NCI-H510A (cell line): Measurements from ENCODE around the gene PACS2.
A peak's percentile ranks its signal among the peaks of the same experiment; 100 is the strongest.

Experiments
- DNase-seq: peaks from one replicate; lab custom pipeline; 2025; lab: John Stamatoyannopoulos, UW

PACS2 gene

DNA sequence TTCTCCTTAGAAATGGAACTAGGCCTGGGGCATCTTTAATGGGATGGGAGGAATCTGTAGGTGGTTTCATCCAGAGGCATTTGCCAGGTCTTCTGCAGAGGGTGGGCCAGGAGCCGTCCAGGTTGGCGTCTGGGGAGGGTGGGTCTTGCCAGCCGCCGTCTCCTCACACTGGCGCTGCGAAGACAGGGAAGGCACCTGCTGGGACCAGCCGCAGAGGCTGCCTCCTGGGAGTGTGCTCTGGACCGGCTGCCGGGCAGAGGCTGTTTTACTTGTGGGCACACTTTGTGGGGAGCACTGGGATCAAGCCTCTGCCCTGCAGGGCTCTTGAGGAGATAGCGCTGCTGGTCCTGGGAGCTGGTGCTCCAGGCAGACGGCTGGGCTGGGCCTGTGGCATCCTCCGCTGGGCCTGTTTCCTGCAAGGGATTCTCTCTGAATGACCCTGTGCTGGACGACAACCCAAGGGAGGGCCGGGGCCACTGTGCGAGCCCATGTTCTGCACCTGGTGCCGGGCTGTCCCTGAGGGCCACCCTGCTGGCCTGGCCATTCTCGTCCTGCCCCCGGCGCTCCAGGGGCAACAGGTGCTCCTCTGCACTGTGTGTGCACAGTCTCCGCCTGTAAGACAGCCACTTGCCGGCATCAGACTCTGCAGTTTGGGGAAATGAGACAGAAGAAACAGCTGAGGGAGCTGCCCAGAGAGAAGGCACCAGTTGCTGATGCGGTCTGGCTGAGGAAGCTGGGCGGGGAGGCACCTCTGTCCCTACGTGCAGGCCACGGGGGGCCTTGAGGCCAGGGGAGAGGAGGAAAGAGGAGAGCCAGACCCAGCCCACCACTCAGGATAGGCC is 73.8 kb downstream of the PACS2 start:
- DNase-seq = no peak

GRCh38 chr14:105388976-105389375 is 74.4 kb downstream of the PACS2 start:
- DNase-seq = no peak

- DNase-seq = no peak
Measured at GRCh38 chr14:105389534-105389933, 75.0 kb downstream of the PACS2 start.

DNA sequence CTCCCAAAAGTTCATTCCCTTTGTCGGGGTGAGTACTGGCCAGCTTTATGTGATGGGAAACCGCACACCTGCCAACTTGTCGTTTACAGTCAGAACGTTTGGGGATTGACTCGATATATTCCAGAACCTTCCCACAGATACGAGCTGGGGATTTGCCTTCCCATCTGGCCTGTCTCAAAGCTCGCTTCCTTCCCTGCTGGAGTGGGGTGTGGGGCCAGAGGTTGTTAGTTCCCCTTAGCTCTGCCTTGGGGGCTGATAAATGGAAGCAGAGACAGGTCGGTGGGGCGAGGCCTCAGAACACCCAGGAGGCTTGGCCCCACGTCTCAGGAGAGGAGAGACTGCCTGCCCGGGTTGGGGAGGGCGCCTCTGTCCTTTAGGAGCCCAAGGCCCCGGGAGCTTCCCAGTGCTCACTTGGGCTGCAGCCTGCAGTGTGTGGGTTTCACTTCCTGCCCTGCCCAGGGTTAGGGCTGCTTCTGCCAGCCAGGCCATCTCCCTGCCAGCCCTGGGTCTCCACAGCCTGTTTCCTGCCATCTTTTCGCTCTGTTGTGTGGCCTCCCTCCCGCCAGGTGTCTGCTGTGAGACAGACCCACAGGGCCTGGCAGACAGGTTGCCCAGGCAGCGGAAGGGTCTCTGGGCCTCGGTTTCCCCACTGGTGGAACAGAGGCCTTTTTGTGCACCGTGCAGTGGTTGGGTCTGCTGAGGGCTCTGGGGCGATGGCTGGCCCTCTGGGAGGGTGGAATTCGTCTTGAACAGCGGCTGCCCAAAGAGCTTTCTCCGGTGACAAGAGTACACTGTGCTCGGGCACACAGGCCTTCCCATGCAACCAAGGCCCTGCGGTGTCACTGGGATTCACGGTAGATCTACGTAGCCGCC is 75.7 kb downstream of the PACS2 start:
- DNase-seq = no peak

DNA sequence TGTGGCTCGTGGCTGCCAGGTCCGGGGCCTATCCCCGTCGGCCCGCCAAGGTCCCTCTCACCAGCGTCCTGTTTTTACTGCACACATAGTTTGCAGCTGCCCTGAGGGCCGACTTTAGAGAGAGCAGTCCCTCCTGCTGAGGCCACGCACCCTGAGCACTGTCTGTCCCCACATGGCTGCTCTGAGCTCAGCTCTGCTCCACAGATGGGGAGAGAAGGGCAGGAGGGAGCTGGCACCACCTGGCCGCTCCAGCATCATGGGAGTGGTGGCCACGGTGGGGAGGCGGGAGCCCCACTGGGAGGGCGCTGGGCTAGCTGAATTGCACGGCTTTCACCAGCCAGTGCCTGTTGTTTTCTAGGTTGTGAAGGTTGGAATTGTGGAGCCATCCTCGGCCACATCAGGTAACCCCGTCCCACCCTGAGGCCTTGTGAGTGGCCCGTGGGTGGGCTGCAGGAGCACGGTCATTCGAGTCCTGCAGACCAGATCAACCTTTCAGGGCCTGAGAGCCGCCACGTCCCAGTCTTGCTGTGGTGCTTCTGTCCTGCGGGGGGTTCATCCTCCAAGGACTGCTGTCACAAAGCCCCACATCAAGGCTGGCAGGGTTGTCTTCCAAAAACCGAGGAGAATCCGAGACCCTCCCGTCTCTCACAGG is 76.4 kb downstream of the PACS2 start:
- DNase-seq = no peak

DNA sequence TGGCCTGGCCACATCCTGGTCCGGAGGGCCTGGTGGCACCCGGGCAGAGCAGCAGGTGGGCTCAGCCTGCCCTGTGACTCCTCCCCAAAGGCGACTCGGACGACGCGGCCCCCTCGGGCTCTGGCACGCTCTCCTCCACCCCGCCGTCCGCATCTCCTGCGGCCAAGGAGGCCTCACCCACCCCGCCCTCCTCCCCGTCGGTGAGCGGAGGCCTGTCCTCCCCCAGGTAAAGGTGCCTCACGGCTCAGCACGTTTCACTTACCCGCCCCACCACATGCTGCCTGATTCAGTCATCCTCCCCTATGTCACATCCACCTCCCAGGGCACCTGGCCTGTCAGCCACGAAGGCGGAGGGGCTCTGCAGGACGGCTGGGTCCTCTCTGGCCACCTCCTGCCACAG is 77.0 kb downstream of the PACS2 start:
- DNase-seq = no peak

GRCh38 chr14:105392131-105393090 is 77.9 kb downstream of the PACS2 start:
- no peak for DNase-seq

DNA sequence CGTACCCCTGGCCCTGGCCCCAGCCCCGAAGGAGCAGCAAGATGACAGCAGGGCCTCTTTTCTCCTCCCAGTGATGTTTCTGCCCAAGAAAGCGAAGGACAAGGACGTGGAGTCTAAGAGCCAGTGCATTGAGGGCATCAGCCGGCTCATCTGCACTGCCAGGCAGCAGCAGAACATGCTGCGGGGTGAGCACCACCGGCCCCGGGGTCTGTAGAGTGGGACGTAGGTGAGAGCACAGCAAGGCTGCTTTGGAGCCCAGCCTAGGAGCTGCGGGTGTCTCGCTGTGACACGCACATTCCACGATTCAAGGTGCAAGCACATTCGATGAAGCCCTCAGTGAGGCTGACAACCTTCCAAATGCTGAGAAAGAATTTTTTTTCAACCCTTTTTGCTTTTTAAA is 78.6 kb downstream of the PACS2 start:
- no peak for DNase-seq

DNA sequence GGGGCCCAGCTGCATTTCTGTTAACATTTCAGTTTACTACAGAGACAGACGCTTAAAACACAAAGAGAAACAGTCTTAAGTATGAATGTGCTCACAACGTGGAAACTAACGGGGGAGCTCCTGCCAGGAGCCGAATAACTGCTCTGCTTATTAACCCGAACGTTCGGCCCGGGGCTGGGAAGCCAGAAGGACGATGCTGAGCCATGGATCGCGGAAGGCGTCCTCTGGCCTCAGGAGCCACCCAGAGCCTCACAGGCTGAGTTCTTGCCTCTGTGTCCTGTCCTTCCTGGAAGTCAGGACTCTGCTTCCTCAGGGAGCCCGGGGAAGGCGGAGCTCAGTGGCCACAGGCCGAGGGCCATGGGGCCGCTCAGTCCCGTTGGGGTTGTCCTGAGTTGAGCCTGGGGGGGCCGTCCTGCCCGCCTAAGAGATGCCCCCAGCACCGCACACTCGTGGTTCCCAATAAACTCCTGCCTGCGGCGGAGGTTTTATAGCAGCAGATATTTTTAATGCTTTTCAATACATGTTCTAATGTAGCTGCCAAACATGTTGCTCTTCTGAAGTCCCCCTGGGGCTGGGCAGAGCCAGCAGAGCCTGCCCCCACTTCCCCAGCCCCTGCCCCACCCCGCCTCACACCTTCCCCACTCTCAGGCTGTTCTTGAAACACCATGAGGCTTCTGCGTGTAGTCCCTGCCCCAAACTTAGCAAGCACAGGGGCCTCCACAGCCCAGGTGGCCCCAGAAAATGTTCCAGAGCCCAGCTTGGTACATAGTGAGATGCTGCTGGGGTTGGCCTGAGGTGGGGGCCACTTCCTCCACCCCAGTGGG is 80.4 kb downstream of the PACS2 start:
- DNase-seq = no peak

DNA sequence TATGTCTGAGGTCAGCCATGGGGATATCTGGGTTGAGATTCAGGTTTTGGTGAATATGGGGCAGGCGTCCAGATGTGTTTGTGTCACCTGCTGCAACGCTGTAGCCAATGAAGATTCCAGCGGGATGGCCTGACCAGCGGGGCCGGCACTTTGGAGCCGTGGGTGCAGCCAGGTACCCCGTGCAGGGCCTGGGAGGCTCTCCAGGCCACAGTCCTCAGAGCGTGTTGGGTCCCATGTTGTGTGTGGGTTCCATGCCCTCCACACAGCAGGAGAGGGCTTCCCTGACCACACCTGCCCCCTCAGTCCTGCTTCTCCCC is 80.9 kb downstream of the PACS2 start:
- no peak for DNase-seq

DNA sequence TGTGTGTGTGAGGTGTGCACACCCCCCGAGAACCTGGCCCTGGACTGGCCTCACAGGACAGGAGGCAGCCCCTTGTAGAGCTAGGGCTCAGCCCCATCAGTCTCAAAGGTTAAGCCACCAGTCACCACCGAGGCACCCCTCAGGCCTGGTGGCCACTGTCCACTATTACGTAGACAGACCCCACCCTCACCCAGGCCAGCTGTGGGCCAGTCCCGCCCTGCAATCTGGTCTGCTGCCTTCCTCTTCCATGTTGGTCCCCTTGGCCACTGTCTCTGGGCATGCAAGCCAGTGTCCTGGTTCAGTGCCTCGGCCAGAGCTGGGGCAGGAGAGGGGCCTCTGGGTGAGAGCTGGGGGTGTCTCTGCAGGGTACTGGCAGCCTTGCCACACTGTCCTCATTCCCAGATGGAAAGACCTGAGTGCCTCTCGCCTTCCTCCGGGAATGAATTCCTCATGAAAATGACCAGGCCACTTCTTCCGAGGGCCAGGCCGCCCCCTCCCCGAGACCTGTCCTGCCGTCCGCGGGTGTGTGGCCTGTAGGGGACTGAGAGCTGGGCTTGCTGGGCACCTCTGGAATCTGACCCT is 82.9 kb downstream of the PACS2 start:
- no peak for DNase-seq

GRCh38 chr14:105398044-105398725 is 83.6 kb downstream of the PACS2 start, which contains the start of gene TEX22:
TSS of gene TEX22 (plus strand) at chr14:105398538. CDS start at chr14:105399341, 803 bp downstream.
- peak; percentile 62 for DNase-seq

DNA sequence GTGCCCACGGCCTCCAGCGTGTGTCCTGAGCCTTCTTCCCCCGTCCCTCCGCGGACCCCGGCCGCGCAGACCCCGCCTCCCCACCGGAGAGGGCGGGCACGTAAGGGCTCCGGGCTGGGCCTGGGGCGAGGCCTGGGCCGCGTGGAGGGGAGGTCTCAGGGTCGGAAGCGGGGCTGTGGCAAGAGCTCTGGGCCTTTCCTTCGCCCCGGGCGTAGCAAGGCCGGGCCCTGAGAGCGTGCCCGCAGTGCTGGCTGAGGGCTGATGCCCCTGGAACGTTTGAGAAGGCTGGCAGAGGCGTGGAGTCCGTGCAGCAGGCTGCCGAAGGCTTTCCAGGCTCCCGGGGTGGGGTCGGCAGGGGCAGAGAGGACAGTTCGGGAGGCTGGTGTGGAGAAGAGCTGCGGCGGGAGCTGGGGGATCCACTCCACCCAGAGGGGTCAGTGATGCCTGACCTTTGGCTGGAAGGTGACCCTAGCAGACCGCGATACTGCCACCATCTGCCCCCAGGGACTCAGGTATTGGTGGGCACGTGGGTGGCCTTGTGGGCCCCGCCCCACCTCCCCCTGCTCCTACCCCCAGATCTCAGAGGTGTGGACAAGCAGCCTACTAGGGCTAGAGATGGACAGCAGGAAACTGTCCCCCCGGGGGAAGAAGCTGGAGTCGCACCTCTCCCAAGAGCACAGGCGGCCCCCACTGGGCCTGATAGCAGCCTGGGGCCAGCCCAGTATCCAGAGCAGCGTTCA is 84.3 kb downstream of the PACS2 start:
- peak; percentile 46 for DNase-seq

DNA sequence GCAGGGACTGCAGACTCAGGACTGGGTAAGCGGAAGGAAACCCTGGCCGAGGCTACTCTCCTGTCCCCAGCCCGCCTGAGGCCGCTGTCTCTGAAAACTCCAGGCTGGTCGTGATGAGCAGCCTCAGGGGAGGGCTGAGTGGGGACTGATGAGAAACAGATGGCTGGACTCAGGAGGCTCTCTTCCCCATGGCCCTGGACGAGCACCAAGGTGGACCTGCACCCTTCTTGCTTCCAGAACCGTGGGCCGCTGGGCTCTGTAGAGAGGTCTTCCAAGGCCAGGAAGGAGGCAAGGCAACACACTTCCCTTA is 84.9 kb downstream of the PACS2 start:
- DNase-seq = no peak

- DNase-seq = no peak
Measured at GRCh38 chr14:105400016-105400415, 85.5 kb downstream of the PACS2 start.

DNA sequence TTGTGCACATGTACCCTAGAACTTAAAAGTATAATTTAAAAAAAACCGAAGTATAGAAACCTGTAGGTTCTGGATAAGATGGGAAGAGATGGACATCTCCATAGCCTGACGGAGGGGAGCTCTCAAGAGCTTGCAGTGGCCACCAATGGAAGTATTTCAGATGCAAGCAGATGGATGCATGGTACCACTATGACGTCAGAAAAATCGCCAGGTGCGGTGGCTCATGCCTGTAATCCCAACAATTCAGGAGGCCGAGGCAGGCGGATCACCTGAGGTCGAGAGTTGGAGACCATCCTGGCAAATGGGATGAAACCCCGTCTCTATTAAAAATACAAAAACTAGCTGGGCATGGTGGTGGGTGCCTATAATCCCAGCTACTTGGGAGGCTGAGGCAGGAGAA is 87.2 kb downstream of the PACS2 start:
- no peak for DNase-seq

- DNase-seq = no peak
Measured at GRCh38 chr14:105408592-105408991, 94.0 kb downstream of the PACS2 start.

DNA sequence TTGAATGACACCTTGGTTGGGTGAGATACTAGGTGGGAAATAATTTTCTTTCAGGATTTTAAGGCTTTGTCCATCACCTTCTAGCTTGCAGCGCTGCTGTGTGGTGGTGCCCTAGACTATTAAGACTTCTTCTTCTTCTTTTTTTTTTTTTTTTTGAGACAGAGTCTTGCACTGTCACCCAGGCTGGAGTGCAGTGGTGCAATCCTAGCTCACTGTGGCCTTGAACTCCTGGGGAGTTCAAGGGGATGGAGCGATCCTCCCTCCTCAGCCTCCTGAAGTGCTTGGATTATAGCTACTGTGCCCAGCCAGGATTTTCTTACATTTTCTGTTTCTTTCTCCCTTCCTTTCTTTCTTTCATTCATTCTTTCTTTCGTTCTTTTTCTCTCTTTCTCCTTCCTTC is 94.8 kb downstream of the PACS2 start:
- DNase-seq = no peak

GRCh38 chr14:105410642-105411016 is 96.1 kb downstream of the PACS2 start:
- DNase-seq = no peak
